SK-N-MC (cell line): ENCODE results near the gene CARD19.

Experiments
- EZH2 ChIP-seq: fragments of 200-600 bp; sonication (generic); IDR thresholded peaks from one replicate; pipeline ENCODE4 v1.6.1; 2017; ENCODE audit warnings: antibody characterized with exemption
- POLR2AphosphoS5 ChIP-seq: IDR thresholded peaks from 2 replicates; pipeline ENCODE4 v1.6.1; 2012; ENCODE audit warnings: mild to moderate bottlenecking, low read depth, low read length, borderline replicate concordance

- TF ChIP-seq EZH2: no peak
- no peak for TF ChIP-seq POLR2AphosphoS5
Observed at GRCh38 chr9:93123561-93124283, 27.7 kb downstream of the CARD19 start.
